Measurements from ENCODE around the gene TMEM161A. TPM values are rescaled to one million over a fixed set of nuclear protein-coding genes. Genes with fewer than 3 reads are reported as not detected.

Gene TMEM161A
- total RNA-seq, 1 donor: 9.3 TPM

GRCh38 chr19:19167612-19168011 lies 29.3 kb upstream of the TMEM161A start:
- H3K4me3 ChIP-seq (ENCODE audit: low read depth, low read length): no peak overlapping the region
- no peak for DNase-seq (ENCODE audit: low read depth)
- TF ChIP-seq CTCF (IDR thresholded peaks at IDR 0.05; ENCODE audit: insufficient read depth, low read length): no peak

GRCh38 chr19:19165396-19165795 lies 27.1 kb upstream of the TMEM161A start:
- TF ChIP-seq CTCF (IDR thresholded peaks at IDR 0.05; ENCODE audit: insufficient read depth, low read length): no peak
- H3K4me3 ChIP-seq (ENCODE audit: low read depth, low read length): no peak overlapping the region

GRCh38 chr19:19162495-19162894 lies 24.2 kb upstream of the TMEM161A start:
- no peak overlapping the region for H3K4me3 ChIP-seq (ENCODE audit: low read depth, low read length)
- no peak for DNase-seq (ENCODE audit: low read depth)
- TF ChIP-seq CTCF (IDR thresholded peaks at IDR 0.05; ENCODE audit: insufficient read depth, low read length): no peak

More at GRCh38 chr19:19165396-19165795, 27.1 kb upstream of the TMEM161A start:
- DNase-seq (ENCODE audit: low read depth): no peak

- DNase-seq (ENCODE audit: low read depth): no peak
- no peak for TF ChIP-seq CTCF (IDR thresholded peaks at IDR 0.05; ENCODE audit: insufficient read depth, low read length)
- H3K4me3 ChIP-seq (ENCODE audit: low read depth, low read length): no peak overlapping the region
Measured at GRCh38 chr19:19160461-19161035, 22.3 kb upstream of the TMEM161A start.

- H3K4me3 ChIP-seq (ENCODE audit: low read depth, low read length): no peak overlapping the region
- no peak for DNase-seq (ENCODE audit: low read depth)
- no peak for TF ChIP-seq CTCF (IDR thresholded peaks at IDR 0.05; ENCODE audit: insufficient read depth, low read length)
Measured at GRCh38 chr19:19159534-19159933, 21.3 kb upstream of the TMEM161A start.

GRCh38 chr19:19157808-19158207 lies 19.5 kb upstream of the TMEM161A start:
- no peak for DNase-seq (ENCODE audit: low read depth)

More at GRCh38 chr19:19157808-19158207, 19.5 kb upstream of the TMEM161A start:
- TF ChIP-seq CTCF (IDR thresholded peaks at IDR 0.05; ENCODE audit: insufficient read depth, low read length): no peak
- no peak overlapping the region for H3K4me3 ChIP-seq (ENCODE audit: low read depth, low read length)
